HG03342 (cell line): ENCODE data around the gene UGT1A10.

Experiments used
- ATAC-seq: cut with Tn5 transposase; IDR thresholded peaks from one replicate; pipeline ENCODE4 v1.9.1; 2021; ENCODE audit warnings: mild to moderate bottlenecking, moderate library complexity; ENCODE audit not compliant: unreplicated experiment

UGT1A10 gene

GRCh38 chr2:233819884-233820773 lies 183.9 kb downstream of the UGT1A10 start:
- ATAC-seq, result no peak

- ATAC-seq, result no peak
These were observed 184.5 kb downstream of the UGT1A10 start for GRCh38 chr2:233820774-233821105.

GRCh38 chr2:233821196-233821595 lies 184.9 kb downstream of the UGT1A10 start:
- ATAC-seq, result no peak

- no peak for ATAC-seq
These were observed 185.5 kb downstream of the UGT1A10 start for GRCh38 chr2:233821709-233822100.

GRCh38 chr2:233822101-233822771 lies 186.0 kb downstream of the UGT1A10 start:
- ATAC-seq, result no peak
